HG02588 (cell line): Measurements from ENCODE around the gene MGST2.
A peak's percentile ranks its signal among the peaks of the same experiment; 100 is the strongest.
"Not testable (repeated sequence)": the region's sequence is repeated elsewhere in the genome, so short reads cannot be mapped to it uniquely, and the experiment has no call there.

Experiments used
- ATAC-seq: cut with Tn5 transposase; IDR thresholded peaks from one replicate; pipeline ENCODE4 v1.9.1; 2021; ENCODE audit warnings: mild to moderate bottlenecking, moderate library complexity; ENCODE audit not compliant: unreplicated experiment

The MGST2 gene

GRCh38 chr4:139665690-139666529 lies at the start of gene MGST2:
Gene MGST2 (plus strand): TSS chr4:139665819. CDS start chr4:139666020, 201 bp downstream.
- peak; percentile 87 for ATAC-seq

DNA sequence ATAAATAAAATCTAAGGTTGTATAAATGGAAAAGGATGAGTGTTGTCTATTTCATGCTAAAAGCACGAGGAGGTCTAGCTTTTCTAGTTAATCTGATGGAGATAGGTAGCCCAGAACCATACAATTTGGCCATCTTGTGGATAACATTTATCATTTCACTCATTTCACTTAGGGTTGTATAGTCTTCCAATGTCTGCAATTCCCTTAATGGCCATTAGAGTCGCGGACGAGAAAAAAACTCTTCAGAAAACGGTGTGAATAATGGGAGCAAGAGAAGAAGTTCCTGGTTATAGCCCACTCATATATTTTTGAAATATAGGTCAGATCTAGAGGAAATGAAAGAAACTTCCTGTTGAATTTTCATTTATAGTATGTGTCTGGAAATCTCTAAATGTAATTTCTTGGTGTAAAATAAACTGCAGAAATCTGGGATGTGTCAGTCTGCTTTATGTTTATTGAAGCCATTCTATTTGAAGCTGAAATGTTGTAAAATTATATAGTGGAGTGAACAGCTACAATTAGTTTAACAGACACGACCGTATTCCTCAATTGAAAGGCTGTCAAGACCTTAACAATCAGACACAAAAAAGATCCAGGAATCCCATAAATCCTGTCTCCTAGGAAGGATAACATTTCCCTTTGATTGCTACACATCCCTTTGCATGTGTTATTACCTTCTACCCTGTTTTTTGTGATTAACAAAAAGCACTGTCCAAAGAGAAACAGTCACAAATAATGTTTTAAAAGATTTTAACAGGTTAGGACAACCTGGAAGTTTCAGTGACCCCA lies 47.7 kb upstream of the MGST2 start:
- ATAC-seq = no peak

- peak; percentile 58 for ATAC-seq
These were observed 46.0 kb upstream of the MGST2 start for GRCh38 chr4:139619644-139620043.

DNA sequence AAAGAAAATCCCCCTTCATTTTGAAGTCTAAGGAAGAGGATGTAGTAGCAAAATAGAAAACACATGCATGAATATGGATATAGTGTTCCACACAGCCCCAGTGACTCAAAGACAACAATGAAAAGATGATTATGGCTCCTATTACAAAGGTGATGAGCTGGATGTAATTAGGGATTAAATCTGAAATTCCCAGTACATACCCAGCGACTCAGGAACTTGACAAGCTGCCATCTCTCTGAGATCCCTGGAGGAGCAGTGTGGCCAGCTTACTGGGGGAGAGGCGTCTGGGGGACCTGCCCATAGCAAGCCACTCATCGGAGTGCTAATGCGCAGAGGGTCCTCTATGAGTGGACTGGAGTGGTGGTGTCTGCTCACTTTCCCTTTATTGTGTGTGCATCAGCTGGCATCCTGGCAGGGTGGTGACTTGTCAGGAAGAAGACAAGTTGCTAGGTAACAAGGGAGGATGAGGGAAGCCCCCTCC lies 42.7 kb upstream of the MGST2 start:
- ATAC-seq = no peak

GRCh38 chr4:139624441-139625092 lies 41.1 kb upstream of the MGST2 start:
- ATAC-seq = no peak

GRCh38 chr4:139625093-139625455 lies 40.5 kb upstream of the MGST2 start:
- no peak for ATAC-seq

- ATAC-seq = no peak
These were observed 40.1 kb upstream of the MGST2 start for GRCh38 chr4:139625482-139625881.

DNA sequence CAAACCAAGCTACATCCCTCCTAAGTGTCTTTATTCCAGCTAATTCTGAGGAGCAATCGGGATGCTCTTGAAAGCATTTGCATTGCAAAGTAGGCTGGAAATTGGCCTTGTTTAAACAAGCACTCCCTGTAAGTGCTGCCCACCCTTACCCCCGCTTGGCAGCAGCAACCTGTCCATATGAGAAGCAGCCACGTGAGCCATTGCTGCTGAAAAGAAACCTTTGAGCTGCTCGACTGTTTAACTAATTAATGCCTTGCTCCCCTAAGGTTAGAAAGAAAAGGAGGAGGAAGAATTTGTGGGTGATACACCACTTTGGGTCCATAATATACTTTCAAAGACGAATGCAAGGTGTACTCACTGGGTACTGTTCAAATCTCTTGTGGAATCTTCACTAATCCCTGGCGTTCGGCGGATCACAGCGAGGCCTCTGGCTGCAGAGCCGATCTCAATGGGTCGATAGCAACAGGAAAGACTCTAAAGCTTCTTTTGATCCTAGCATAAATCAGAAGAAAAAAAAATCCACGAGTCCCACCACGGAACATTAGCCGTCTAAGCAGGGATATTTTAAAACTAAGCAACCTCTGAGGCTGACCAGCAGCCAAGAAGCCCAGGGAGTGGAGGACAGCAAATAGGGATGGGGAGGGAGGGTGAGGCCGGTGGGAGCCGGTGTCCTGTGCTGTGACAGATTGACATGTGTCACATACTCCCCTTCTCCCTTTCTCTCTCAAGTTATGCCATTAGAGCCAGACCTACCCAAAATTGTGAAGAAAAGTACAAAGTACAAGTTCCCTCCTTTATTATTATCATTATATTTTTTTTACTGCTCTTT lies 37.2 kb upstream of the MGST2 start:
- no peak for ATAC-seq

DNA sequence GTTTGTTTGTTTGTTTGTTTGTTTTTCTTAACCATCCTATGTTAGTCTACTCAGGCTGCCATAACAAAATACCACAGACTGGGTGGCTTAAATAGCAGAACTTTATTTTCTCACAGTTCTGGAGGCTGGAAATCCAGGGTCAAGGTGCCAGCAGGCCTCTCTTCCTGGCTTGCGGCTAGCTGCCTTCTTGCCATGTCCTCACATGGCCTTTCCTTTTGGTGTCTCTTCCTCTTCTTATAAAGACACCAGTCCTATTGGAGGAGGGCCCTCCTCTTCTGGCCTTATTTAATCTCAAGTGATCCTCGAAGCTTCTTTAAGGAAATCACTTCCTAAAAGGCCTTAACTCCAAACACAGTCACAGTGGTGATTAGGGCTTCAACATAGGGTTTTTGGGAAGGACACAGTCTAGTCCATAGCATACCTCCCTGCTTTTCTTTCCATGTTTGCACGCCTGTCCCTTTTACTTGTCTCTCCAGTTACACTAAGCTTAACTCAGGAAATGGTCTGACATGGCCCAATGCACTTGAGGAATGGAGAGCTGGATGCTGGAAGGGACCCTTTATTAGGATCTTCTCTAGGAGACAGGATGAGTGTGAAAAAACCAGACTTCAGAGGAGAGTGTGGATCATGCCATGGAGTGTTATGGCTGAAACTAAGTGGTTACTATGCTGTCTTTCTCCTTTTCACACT lies 36.0 kb upstream of the MGST2 start:
- ATAC-seq = no peak

GRCh38 chr4:139630126-139630495 lies 35.5 kb upstream of the MGST2 start:
- no peak for ATAC-seq

DNA sequence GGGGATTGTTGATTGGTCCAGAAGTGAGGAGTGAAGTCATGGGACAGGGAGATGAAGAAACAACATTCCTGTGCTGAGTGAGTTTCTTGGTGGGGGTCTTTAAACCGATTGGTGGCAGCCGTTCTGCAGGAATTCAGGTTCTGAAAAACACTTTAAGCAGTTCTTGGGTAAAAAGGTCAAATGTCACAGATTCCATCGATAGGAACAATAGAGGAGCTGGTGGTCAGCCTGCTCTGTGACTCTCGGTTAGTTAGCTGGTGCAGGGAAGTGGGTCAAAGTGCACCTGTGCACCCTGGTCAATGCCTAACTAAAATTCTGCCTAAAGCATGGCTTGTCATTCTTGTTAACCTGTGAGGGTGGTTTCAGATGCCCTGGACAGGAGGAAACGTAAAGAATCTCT lies 34.6 kb upstream of the MGST2 start:
- ATAC-seq = no peak

DNA sequence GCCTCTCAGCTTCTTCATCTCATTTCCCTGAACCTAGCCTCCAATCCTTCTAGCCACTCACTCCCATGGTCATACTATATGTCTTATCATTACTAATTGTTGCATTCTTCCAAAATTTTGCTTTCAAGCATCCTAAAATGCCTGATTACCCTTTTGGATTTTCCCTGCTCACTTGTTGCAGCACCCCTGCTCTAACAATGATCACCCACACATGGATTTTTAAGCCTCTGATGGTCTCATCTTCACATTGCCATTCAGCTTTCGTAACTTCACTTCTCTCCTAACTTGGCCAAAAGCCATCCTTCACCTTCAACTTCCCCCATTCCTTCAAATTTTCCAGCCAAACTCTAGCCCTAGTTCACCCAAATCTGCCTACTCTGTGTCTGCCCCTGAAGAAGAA lies 33.8 kb upstream of the MGST2 start:
- no peak for ATAC-seq

DNA sequence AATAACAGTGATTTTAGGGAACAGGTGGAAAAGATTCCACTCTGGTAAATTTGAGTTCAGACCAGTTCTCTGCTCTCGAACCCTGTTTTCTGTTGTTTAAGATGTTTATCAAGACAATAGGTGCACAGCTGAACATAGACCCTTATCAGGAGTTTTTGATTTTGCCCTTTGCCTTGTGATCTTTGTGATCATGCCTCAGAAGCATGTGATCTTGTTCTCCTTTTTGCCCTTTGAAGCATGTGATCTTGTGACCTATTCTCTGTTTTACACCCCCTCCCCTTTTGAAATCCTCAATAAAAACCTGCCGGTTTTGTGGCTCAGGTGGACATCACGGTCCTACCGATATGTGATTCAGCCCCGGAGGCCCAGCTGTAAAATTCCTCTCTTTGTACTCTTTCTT lies 32.9 kb upstream of the MGST2 start:
- not testable (repeated sequence) for ATAC-seq

DNA sequence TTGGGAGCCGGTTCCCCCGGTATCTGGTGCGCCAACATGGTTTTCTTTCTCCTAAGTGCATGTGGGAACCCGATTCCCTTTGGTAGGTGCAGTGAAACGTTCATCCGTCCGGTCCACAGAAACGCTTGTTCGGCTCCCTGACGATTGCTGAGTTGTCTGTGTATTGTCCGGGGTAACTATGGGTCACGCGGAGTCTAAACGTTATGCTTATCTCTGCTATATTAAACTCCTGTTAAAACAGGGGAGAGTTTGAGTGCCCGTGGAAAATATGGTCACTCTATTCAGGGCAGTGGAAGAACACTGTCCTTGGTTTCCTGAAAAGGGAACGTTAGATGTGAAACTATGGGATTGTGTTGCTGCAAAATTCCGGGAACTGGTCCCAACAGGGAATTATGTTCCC lies 32.4 kb upstream of the MGST2 start:
- no peak for ATAC-seq

GRCh38 chr4:139633661-139634060 lies 32.0 kb upstream of the MGST2 start:
- ATAC-seq = no peak

GRCh38 chr4:139635966-139636365 lies 29.7 kb upstream of the MGST2 start:
- no peak for ATAC-seq

DNA sequence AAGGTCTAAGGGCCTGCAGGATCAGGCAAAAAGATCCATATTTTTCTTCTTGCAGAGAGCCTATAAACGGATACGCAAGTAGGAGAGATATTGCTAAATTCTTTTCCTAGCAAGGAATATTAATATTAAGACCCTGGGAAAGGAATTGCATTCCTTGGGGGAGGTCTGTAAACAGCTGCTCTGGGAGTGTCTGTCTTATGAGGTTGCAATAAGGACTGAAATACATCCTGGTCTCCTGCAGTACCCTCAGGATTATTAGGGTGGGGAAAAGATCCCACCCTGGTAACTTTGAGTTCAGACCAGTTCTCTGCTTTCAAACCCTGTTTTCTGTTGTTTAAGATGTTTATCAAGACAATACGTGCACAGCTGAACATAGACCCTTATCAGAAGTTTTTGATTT lies 27.3 kb upstream of the MGST2 start:
- ATAC-seq = not testable (repeated sequence)

DNA sequence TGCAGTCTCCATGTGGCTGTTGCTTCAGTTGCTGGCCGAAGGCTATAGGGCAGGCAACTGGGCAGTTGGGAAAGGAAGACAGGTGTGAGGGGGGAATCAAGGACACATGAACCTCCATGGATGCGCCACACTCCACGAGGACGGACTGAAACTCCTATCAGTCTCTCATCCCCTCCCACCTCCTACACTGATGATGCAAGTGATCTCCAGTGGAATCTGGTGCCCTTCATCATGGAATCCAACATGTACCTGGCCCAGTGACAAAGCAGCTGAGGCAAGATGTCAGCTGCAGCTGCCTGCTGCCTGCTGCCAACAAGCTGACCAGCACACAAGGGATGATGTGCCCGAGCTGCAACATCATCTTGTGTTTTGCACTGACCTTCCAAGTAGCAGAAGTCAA lies 26.0 kb upstream of the MGST2 start:
- ATAC-seq = no peak

DNA sequence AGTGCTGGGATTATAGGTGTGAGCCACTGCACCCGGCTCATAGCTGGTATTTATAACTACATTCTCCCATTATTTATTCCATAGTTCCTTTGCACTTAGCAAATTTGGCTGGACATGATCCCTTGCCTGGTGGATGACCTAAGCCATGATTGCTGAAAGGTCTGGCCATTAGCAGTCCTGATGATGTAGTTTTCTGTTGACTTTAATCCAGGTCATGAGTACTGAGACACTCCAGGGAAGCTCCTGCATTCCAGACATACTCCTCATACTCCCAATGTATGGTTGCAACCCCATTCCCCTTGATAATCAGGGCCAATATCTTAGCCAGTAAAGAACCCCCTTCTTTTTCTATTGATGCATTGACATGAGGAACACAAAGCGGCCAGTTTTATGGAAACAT lies 24.4 kb upstream of the MGST2 start:
- no peak for ATAC-seq

DNA sequence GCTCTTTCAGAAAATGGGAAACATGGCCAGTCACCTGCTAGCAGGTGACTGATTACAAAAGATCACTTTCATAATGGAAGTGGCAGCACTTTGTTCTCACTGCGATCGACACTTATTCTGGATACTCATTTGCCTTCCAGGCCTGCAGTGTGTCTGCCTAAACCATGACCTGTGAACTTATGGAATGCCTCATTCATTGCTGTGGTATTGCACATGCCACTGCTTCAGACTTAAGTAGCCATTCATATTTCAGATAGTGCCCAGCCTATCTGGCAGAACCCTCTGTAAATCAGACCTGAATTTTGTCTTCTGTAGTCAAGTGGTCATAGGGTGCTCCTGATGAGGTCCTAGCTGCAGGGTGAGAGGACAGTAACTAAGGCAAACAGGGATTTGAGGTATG lies 23.3 kb upstream of the MGST2 start:
- no peak for ATAC-seq
